NCI-H2081 treated with DMSO at 0.1 percent for 48 hours (cell line): ENCODE results near the gene ANO7.

Source experiments
- DNase-seq: peaks from one replicate; lab custom pipeline; 2025; lab: John Stamatoyannopoulos, UW

ANO7 gene

DNA sequence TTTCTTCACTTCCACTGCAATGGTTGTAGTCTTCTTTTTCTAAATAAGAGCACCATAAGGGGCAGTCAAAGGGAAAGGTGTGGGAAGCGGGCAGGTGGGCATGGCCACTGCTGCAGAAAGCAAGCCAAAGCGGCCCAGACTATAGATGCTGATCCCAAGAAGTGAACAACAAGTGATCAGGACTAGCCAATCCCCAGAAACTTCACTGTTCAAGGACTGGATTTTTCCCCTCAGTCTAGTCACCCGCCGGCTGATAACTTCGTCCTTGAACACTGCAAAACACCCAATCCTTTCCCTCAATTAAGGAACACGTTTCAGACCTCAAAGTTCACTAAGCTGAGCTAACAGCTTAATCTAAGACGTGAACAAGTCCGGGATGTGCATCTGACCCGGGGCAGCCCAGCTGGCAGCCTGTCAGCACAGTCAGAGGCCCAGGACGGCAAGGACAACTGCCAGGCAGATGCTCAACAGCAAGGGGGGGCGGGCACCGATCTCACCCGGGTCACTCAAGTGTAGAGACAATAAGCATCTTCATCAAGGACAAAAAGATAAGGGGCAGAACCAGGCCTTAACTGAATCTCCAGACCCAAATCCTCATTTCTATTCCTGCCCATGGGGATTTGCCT lies 67.2 kb downstream of the ANO7 start:
- DNase-seq: no peak

DNA sequence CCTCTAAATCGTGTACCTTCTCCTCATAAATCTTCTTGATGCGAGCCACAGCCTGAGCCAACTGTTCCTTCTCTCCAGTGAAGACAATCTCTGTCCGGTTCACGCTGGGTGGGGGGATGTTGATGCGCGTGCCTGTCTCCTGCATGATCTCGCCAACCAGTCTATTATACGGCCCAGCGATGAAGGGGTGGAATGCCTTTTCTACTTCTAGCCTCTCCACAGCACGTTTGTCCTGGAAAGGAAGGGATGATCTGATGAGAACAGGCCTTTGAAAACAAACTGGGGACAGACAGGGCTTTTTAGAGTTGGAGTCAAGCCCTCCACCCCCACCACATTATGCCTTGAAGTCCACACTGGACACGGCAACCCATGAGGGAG lies 67.7 kb downstream of the ANO7 start:
- no peak for DNase-seq

DNA sequence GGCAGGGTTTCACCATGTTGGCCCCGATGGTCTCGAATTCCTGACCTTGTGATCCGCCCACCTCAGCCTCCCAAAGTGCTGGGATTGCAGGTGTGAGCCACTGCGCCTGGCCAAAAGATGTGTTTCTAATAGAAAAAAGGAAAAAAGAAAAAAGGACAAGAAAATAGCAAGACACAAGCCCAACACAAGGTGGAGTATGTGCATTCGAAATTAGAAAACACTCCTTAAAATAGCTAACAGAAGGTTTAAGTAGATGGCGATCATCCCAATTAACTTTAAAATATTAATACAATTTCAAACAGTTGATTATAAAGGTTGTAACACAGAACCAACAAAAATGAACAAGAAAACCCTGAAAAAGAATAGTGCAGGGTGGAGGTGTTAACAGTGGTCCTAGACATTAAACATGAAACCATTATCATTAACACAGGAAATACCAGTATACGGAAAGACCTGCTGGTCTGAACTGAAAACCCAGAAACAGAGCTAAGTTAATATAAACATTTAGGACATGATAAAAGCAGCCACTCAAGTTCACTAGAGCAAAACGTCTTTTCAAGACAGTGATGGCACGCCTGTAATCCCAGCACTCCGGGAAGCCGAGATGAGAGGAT lies 69.0 kb downstream of the ANO7 start:
- no peak for DNase-seq

DNA sequence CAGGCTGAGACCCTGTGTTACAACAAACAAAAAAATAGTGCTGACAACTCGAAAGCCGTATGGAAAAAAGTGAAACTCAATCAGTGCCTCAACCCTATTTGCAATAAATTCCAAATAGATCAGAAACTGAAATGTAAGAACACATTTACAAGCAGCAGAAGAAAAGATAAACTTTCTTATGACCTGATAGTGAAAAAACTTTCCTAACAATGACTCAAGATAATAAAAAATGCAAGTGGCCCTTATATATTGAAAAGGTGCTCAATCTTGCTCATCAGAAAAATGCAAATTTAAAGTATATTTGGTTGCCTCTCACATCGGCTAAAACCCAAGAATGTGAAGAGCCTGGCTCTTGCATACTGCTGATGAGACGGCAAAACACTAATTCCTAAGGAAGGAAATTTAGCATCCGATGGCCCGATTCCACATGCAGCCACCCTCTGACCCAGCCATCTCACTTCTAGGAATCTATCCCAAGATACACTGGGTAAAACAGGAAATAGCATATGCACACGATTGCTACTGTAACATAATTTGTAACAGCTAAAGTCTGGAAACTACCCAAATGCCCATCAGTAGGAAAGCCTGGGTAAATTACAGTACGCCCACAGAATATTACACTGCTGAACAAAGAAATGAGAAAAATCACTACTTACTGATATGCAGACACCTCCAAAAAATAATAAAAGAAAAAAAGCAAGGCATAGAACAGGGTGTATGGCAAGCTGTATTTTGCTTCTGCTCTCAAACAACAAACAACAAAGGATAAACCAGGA lies 70.2 kb downstream of the ANO7 start:
- DNase-seq: no peak

DNA sequence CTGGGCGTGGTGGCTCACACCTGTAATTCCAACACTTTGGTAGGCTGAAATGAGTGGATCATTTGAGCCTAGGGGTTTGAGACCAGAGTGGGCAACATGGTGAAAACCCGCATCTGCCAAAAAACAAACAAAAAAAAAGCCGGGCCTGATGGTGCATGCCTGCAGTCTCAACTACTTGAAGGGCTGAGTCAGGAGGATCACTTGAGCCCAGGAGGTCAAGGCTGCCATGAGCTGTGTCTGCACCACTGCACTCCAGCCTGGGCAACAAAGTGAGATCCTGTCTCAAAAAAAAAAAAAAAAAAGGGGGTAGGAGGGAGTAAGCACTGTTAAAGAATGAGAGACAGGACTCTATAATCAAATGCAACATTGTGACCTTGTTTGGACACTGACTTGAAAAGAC lies 72.4 kb downstream of the ANO7 start:
- no peak for DNase-seq

DNA sequence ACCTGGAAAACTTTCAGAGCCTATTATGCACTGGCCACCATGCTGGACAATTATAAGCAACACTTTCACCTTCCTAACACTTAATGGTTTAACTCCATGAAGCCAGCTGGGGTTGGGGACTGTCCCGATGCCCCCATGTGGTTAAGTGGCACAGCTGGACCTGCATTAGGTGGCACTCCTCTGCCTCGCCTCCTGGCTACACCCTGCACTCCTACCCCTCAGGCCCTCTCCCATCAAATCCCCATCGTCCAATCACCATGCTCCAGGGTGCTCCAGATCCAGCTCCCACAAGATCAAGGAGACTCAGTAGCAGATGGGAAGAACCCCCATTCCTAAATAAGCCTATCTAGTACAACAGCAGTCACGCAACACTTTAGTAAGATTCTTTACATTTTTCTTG lies 73.2 kb downstream of the ANO7 start:
- DNase-seq: no peak

DNA sequence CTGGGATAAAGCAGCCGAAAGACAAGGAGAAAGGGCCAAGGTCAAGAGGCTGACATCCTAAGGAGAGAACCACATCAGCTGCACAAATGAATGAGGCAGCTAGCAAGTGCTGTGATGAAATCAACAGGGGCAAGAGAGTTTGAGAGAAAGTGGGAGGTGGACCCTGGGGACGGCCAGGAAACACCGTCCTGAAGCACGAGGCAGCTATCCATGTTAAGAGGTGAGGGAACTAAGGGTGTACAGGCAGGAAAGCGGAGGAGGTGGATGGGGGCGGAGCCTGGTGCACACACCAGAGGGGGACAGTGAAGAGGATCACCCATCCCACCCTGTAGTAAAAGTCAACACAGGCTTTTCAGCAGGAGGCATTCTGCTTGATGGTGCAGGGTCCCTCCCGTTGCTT lies 74.6 kb downstream of the ANO7 start:
- DNase-seq: no peak

DNA sequence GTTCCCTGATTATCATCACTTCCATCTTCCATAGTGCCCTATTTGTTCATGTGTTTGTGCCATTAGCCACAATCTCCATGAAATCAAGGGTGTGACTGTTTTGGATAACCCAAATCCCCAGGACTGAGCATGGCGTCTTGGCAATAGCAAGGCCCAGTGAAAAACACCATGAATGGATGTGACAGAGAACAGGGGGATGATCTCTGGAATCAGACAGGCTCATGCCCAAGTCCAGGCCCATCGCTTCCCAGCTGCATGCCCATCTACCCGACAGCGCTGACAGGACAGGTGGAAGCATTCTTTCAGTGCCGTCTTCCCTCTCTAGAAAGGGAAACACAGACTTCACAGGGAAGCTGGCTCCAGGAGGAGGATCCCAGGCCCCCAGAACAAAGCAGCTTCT lies 77.0 kb downstream of the ANO7 start:
- DNase-seq: no peak

DNA sequence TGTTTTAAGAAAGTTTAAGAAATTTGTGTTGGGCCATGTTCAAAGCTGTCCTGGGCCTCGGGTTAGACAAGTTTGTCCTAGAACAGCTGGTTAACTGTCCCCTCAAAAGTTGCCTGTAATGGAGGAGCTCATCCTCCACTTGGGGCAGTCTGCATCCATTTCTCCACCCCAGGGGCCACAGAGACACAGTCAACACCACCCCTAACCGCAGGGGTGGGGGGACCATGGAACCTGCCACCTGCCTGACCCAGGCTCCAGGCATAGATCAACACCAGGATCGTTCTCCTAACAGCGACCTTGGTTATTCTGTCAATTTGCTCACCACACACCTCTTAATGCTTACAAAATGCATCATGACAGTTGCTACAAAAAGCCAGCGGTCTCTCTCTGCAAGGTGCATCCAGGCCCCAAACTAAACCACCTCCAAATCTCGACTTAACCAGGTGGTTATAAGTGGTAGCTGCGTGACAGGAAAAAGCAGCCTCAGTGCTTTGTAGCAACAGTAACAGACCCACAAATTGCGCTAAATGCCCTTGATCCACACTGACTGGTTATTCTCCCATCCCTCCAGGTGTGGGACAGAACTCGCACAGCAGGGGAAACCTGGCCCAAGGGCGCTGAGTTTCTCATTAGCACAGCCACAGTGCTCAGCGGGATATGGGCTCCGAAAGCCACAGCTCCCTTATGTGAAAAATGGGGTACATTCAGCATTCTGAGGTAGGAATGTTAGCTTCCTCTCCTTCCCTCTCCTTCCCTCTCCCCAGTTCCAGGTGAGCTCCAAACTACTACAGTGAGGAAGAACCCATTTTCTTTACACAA lies 79.0 kb downstream of the ANO7 start:
- DNase-seq: no peak

DNA sequence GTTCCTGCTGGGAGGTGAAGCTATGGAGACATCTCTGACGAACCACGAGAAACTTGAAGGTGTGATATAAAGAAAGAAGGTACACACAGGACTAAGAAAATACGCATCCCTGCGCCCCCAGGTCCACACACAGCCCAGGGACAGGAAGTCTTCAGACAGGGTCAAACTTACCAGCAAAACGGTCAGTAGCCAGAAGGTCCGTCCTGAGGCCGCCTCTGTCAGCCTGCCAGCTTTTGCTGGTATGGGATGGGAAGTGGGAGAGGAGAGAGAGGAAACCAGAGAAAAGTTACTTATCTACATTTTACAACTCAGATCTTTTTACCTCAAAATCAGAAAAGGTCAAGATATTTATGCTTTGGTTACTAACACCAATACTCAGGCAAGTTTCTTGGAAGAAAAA lies 79.8 kb downstream of the ANO7 start:
- no peak for DNase-seq

DNA sequence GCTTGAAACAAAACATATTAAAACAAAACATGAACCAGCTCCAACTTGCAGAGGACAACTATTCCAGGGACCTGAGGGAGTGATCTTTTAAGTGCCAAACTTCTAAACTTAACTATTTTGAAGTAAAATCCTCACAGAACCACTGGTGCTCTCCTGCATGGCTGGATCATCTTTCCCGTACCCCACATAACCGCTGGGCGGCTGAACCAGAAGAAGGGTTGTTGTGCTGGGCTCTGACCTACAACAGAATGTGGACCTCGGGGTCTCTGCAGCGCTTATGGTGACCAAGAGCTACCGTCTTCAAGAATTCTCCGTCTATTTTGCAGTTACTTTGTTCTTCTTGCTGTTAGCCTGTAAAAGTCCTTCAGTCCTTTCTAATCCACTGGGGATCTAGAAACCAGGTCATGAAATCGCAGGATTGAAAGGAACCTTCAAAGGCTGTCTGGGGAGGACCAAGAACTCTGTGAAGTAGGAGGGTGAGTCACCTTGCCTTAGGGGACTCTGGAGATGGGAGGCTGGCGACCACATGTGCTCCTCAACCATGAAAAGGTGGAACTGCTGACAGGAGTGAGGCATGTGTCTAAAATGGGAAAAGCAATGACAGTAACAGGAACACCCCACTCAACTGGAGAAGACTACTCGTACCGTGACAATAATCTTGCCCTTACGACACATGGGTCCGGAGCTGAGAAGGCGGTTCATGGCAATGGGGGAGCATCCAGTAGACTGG lies 80.4 kb downstream of the ANO7 start:
- no peak for DNase-seq

DNA sequence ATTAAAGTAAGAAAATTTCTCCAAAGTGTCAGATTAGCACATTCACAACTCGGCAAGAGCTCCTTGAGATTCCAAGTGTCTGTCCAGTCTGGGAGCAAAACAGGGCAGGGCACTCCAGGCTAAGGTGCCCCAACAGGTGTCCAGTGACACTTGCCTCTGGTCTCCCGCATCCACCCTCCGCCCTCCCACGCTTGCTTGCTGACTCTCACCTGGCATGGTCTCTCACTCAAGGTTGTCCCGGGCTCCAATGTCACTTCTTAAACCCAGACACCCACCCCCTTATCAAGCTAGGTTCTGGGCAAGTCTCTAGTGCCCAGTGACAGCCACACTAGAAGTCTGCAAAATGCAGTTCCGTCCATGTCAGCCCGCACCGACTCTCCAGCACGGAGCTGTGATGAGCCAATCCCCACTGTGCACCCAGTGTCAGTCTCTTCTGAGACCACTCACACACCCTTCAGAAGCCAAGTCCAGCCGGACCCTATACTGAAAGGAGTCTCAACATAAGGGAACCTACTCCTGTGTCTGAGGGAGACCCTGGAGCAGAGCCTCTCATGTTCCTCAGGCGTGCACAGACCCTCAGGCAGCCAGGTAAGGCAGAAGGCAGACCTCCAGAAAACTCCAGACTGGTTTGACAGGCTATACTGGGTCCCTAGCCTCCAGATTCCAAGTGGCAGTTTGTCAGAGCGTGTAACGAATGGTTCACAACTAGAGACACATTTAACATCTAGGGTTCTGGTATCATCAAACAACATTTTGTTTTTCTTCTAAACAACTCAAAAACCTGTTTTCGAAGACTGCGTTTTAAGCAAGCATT lies 81.4 kb downstream of the ANO7 start:
- no peak for DNase-seq

DNA sequence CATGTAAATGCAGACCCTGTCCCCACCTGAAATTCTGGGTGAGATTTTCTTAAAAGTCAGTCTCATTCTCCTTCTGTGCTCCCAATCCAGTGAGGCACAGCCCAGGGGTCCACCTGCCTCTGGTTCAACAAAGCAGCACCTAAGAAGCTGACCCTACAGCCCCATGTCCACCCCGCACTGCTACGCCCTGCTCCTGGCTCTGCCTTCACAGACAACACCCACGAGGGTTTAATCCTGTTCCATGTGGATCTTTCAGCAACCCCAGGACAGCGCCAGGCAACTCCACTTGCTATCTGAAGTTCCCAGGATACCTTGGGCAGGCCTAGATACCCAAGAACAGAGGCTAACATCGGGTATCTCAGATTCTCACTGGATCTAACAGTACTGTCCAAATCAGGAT lies 82.1 kb downstream of the ANO7 start:
- DNase-seq: no peak

DNA sequence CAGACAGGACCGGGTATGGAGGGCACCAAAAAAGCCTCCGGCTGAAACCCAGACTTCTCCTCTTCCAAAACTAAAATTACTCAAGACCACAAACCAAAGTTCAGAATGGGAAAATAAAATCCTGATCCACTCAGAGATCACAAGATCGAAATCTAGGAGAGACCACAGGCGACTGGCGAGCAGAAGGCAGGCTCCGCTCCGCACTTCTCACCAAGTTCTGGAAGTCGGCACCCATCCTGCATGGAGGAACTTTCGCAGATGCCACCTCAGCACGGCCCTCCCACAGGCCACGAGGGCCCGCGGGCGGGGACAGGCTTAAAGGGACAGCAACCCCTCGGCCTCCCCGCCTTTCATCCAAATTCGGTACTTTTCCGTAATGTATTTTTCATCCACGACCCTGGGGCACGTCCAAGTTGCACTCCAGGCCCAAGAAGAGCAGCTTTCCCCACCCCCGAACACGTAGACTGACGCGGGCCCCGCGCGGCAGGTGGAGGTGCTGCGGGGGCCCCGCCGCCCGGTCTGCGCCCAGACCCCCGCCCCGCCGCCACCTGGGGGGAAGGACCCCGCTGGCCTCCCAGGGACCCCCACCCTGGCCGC lies 83.3 kb downstream of the ANO7 start:
- no peak for DNase-seq

DNA sequence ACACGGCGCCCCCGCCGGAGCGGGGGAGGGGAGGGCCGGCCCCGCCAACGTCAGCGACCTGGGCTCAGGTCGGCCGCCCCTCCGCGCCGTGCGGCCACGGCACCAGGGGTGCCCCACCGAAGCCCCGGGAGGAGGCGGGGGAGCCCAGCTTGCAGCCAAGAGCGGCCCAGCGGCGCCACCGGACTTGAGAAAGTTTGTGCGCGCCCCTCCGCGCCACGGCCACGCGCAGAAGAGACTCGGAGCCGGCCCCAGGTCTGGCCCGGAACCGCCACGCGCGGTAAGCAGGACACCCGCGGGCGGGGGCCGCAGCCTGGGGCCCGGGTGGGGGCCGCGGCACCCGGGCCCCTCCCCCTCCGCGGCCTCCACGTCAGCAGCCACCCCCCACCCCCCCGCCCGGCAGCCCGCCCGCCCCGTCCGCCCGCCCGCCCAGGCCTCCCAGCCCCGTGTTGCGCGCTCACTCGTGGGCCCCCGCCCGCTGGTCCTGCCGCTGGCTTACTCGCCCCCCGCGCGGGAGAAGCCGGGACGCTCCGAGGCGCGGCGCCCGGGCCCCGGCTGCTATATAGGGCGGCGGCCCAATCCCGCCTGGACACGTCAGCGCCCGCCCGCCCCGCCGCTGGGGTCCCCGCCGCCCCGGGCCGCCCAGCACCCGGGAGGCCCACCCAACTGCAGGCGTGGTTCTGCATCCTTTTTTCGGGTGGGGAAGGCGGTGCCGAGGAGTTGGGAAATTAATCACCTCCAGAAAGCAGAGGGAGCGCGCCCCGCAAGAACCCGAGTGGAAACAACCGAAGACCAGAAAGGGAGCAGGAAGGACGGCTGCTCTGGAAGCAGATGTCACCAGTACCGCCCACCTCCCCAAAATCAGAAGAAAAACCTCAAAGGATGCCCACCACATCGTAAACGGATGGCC lies 84.1 kb downstream of the ANO7 start:
- no peak for DNase-seq

DNA sequence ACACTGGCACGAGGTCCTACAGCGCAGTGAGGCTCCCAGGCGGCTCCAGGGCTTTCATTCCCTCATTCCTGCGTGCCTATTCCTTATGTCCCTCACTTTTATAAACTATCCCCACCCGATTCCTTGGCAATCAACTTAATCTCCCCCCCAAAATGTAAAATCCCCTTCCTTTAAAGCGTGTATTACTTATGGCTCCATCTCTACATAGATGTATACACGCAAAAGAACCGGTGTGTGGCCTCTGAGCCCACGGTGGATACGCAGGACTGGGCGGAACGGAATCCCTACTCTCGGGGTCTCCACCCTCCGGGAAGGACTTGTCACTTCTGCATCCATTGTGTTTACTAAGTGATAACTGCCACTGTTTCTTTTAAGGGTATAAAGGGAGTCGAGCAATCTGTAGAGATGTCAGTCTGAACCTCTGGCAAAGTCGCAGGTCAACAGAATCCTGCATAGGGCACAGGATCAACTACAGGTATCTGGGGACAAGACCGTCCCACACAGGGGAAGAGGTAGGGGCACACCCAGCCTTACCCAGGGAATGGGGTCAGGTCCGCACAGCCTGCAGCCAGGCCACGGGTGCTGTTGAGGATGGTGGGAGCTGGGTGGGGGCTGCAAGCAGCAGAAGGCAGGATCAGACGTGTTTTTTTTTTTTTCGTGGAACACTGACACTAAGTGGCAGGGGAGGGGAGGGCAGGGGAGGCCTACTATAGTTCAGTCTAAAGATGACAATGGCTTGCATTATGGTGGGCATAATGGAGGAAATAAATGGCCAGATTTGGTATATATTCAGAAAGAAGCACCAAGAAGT lies 84.9 kb downstream of the ANO7 start:
- no peak for DNase-seq

DNA sequence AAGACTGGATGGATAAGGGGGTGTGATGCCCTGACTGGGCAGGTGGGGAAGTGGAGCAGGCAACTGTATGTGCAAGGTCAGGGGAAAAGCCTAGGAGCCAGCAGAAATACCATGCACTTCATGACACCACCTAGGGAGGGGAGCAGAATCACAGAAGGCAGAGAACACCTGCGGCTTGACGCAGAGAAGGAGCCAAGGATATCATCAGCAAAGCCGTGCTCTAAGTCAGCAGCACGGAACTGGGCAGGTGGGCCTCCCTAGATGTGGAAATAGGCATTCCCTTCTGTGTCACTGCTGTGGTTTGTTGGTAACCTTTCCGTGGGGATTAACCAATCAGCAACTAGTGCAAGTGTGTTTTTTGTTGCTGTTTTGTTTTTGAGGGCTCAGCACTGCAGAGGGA lies 85.7 kb downstream of the ANO7 start:
- DNase-seq: no peak
